Mesendoderm (in vitro differentiated cells): ENCODE results near the gene SNX19.

Experiments used
- DNase-seq: peaks from one replicate; pipeline ENCODE4 v3.0.0; 2013
- H2AK5ac ChIP-seq: 2 replicates; pipeline ENCODE4 v1.6.1; 2013; ENCODE audit warnings: low read length, inconsistent platforms
- H2BK120ac ChIP-seq: 2 replicates; pipeline ENCODE4 v1.6.1; 2013; ENCODE audit warnings: low read depth, mild to moderate bottlenecking, low read length, moderate library complexity, mixed read lengths
- H2BK15ac ChIP-seq: replicated peaks from 2 replicates; pipeline ENCODE4 v1.6.1; 2013; ENCODE audit warnings: low read depth, mild to moderate bottlenecking, moderate library complexity
- H2BK5ac ChIP-seq: 2 replicates; pipeline ENCODE4 v1.6.1; 2013; ENCODE audit warnings: low read length, inconsistent platforms
- H3K18ac ChIP-seq: 2 replicates; pipeline ENCODE4 v1.6.1; 2013; ENCODE audit warnings: mild to moderate bottlenecking, low read length, mixed read lengths
- H3K23ac ChIP-seq: one replicate; pipeline ENCODE4 v1.6.1; 2013; ENCODE audit warnings: low read length
- H3K27ac ChIP-seq: 2 replicates; pipeline ENCODE4 v1.5.1; 2013; ENCODE audit warnings: low read depth, mild to moderate bottlenecking, inconsistent platforms, low read length, moderate library complexity
- H3K27me3 ChIP-seq: 2 replicates; pipeline ENCODE4 v1.6.1; 2013; ENCODE audit warnings: low read length, control low read depth, mild to moderate bottlenecking, inconsistent platforms; ENCODE audit not compliant: insufficient read depth, poor library complexity
- H3K36me3 ChIP-seq: 2 replicates; pipeline ENCODE4 v1.6.1; 2013; ENCODE audit warnings: low read length, inconsistent platforms; ENCODE audit not compliant: control insufficient read depth, insufficient read depth
- H3K4ac ChIP-seq: one replicate; pipeline ENCODE4 v1.6.1; 2013; ENCODE audit warnings: low read depth, mild to moderate bottlenecking, low read length, moderate library complexity
- H3K4me1 ChIP-seq: 2 replicates; pipeline ENCODE4 v1.6.1; 2013; ENCODE audit warnings: low read depth, low read length, inconsistent platforms; ENCODE audit not compliant: control insufficient read depth
- H3K4me2 ChIP-seq: 2 replicates; pipeline ENCODE4 v1.6.1; 2013; ENCODE audit warnings: low read length
- H3K4me3 ChIP-seq: 2 replicates; pipeline ENCODE4 v1.5.1; 2013; ENCODE audit warnings: mild to moderate bottlenecking, low read length
- H3K56ac ChIP-seq: one replicate; pipeline ENCODE4 v1.6.1; 2013; ENCODE audit warnings: low read length
- H3K79me1 ChIP-seq: 2 replicates; pipeline ENCODE4 v1.6.1; 2013; ENCODE audit warnings: low read length, inconsistent platforms
- H3K79me2 ChIP-seq: 2 replicates; pipeline ENCODE4 v1.6.1; 2013; ENCODE audit warnings: mild to moderate bottlenecking, low read length; ENCODE audit not compliant: control insufficient read depth, insufficient read depth
- H3K9ac ChIP-seq: 2 replicates; pipeline ENCODE4 v1.6.1; 2013; ENCODE audit warnings: low read length, inconsistent platforms
- H4K5ac ChIP-seq: one replicate; pipeline ENCODE4 v1.6.1; 2013; ENCODE audit warnings: low read length
- H4K8ac ChIP-seq: one replicate; pipeline ENCODE4 v1.6.1; 2013; ENCODE audit warnings: low read depth, mild to moderate bottlenecking, control low read depth, low read length, moderate library complexity
- WGBS: extraction: QIAGEN DNeasy Blood & Tissue Kit; methylation state at CpG from one replicate; pipeline ENCODE4 v1.1.7; 2013; ENCODE audit warnings: low lambda C conversion rate, missing lambda C conversion rate; ENCODE audit not compliant: insufficient coverage; ENCODE audit errors: extremely low coverage; 5-methylcytosine and 5-hydroxymethylcytosine counted together

SNX19 gene

DNA sequence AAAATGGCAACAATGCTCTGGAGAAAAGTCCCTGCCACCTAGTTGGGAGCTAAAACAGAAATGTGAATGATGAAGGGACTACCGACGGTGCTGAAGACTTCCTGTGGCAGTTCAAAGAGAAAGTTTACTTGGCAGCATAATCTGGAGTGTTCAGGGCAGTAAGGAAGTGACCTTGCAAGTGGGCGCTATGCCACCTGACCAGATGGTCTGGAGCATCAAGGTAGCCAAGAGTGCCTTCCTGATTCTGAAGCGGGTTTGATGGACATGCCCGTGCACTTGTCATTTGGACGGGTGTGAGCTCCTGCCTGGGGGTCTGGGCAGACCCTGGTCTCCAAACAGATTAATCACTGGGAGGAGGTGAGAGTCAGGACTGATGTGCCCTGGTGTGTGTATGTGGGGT, 1.8 kb upstream of the SNX19 start:
- no peak overlapping the region for H3K27ac ChIP-seq
- peaks cover 13% of the 10 kb centered on the region for H3K79me1 ChIP-seq
- H3K27me3 ChIP-seq: no peaks in the 10 kb centered on the region
- no peak overlapping the region for H4K8ac ChIP-seq
- no peak overlapping the region for H2BK120ac ChIP-seq
- no peak overlapping the region for H3K4ac ChIP-seq
- WGBS: no CpG with 5 or more reads among the region's 6 CpGs
- H3K23ac ChIP-seq: no peak overlapping the region
- no peak overlapping the region for H4K5ac ChIP-seq
- no peaks in the 10 kb centered on the region for H3K36me3 ChIP-seq
- no peaks in the 10 kb centered on the region for H3K4me1 ChIP-seq
- no peak overlapping the region for H2BK5ac ChIP-seq
- peaks cover 3% of the 10 kb centered on the region for H3K79me2 ChIP-seq
- no peak overlapping the region for H3K4me3 ChIP-seq
- no peak overlapping the region for H3K4me2 ChIP-seq
- no peak overlapping the region for H2BK15ac ChIP-seq
- no peak overlapping the region for H3K56ac ChIP-seq
- H3K18ac ChIP-seq: no peak overlapping the region
- DNase-seq: no peak
- H2AK5ac ChIP-seq: no peak overlapping the region
- H3K9ac ChIP-seq: no peak overlapping the region

DNA sequence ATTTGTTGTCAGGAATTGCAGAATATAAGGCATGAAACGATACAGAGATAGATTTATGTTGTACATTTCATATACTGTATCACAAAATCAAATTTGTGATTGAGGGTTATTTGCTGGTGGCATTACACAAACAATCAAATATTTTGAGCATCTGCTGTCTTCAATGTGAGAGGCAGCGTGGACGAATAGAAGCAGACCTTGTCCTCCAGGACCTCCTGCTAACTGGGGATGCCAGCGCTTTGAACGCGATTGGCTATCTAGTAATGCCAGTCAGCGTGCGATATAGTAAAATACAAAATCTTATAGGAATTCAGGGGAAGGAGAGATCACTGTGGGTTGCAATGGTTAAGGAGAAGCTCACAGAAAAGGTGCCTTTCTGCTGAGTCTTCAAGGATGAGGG, 631 bp upstream of the SNX19 start:
- no peak overlapping the region for H4K5ac ChIP-seq
- no peak overlapping the region for H2AK5ac ChIP-seq
- H2BK15ac ChIP-seq: no peak overlapping the region
- no peak overlapping the region for H3K4me3 ChIP-seq
- no peak overlapping the region for H4K8ac ChIP-seq
- H3K4me1 ChIP-seq: no peaks in the 10 kb centered on the region
- H2BK5ac ChIP-seq: no peak overlapping the region
- peak overlapping the region; percentile 71 for H3K56ac ChIP-seq
- peak overlapping the region; percentile 28 for H3K9ac ChIP-seq
- no peaks in the 10 kb centered on the region for H3K27me3 ChIP-seq
- H3K36me3 ChIP-seq: no peaks in the 10 kb centered on the region
- H3K27ac ChIP-seq: no peak overlapping the region
- peaks cover 15% of the 10 kb centered on the region for H3K79me1 ChIP-seq
- H3K4ac ChIP-seq: no peak overlapping the region
- no peak overlapping the region for H3K23ac ChIP-seq
- WGBS: no CpG with 5 or more reads among the region's 8 CpGs
- DNase-seq: no peak
- peaks cover 3% of the 10 kb centered on the region for H3K79me2 ChIP-seq
- H2BK120ac ChIP-seq: no peak overlapping the region
- peak overlapping the region; percentile 42 for H3K4me2 ChIP-seq
- H3K18ac ChIP-seq: no peak overlapping the region

GRCh38 chr11:130915603-130916237, 559 bp downstream of the SNX19 start:
- Histone ChIP-seq H3K4me1 (no peaks in the 10 kb centered on the region), H3K18ac (no peak overlapping the region), H2BK15ac (no peak overlapping the region), H3K4me3 (peak overlapping the region; percentile 38), H3K23ac (no peak overlapping the region), H2AK5ac (no peak overlapping the region), H4K8ac (peak overlapping the region; percentile 69), H3K79me2 (peaks cover 3% of the 10 kb centered on the region), H3K56ac (peak overlapping the region; percentile 78), H2BK5ac (no peak overlapping the region), H2BK120ac (no peak overlapping the region), H3K4me2 (peak overlapping the region; percentile 79), H3K36me3 (no peaks in the 10 kb centered on the region), H3K79me1 (peaks cover 15% of the 10 kb centered on the region), H3K27me3 (no peaks in the 10 kb centered on the region), H3K4ac (no peak overlapping the region), H3K27ac (no peak overlapping the region), H3K9ac (peak overlapping the region; percentile 71), H4K5ac (no peak overlapping the region)
- no peak for DNase-seq
- no CpG with 5 or more reads among the region's 21 CpGs for WGBS

GRCh38 chr11:130913268-130913667, 3.0 kb downstream of the SNX19 start:
- Histone ChIP-seq H2BK5ac (no peak overlapping the region), H3K56ac (no peak overlapping the region), H3K18ac (no peak overlapping the region), H4K8ac (no peak overlapping the region), H3K23ac (no peak overlapping the region), H3K4ac (no peak overlapping the region), H4K5ac (no peak overlapping the region), H3K36me3 (no peaks in the 10 kb centered on the region), H3K79me1 (peaks cover 15% of the 10 kb centered on the region), H3K4me3 (no peak overlapping the region), H3K9ac (no peak overlapping the region), H3K27me3 (no peaks in the 10 kb centered on the region), H3K4me2 (no peak overlapping the region), H2BK15ac (no peak overlapping the region), H2AK5ac (no peak overlapping the region), H3K27ac (no peak overlapping the region), H3K79me2 (peaks cover 5% of the 10 kb centered on the region), H2BK120ac (no peak overlapping the region), H3K4me1 (no peaks in the 10 kb centered on the region)
- no peak for DNase-seq
- no CpG with 5 or more reads among the region's 2 CpGs for WGBS

GRCh38 chr11:130912552-130912951, 3.7 kb downstream of the SNX19 start:
- no peak overlapping the region for H4K8ac ChIP-seq
- H3K27me3 ChIP-seq: no peaks in the 10 kb centered on the region
- no peak overlapping the region for H2BK15ac ChIP-seq
- H2BK120ac ChIP-seq: no peak overlapping the region
- no peak overlapping the region for H2BK5ac ChIP-seq
- H3K4ac ChIP-seq: no peak overlapping the region
- H3K4me2 ChIP-seq: no peak overlapping the region
- no peak overlapping the region for H3K27ac ChIP-seq
- no peak overlapping the region for H3K18ac ChIP-seq
- H3K79me1 ChIP-seq: peaks cover 15% of the 10 kb centered on the region
- no peak overlapping the region for H4K5ac ChIP-seq
- H3K4me3 ChIP-seq: no peak overlapping the region
- no peak overlapping the region for H3K9ac ChIP-seq
- peaks cover 4% of the 10 kb centered on the region for H3K36me3 ChIP-seq
- H3K23ac ChIP-seq: no peak overlapping the region
- H3K79me2 ChIP-seq: peaks cover 5% of the 10 kb centered on the region
- no peak for DNase-seq
- no peak overlapping the region for H3K56ac ChIP-seq
- no peaks in the 10 kb centered on the region for H3K4me1 ChIP-seq
- H2AK5ac ChIP-seq: no peak overlapping the region
- WGBS: no CpG with 5 or more reads among the region's 6 CpGs

DNA sequence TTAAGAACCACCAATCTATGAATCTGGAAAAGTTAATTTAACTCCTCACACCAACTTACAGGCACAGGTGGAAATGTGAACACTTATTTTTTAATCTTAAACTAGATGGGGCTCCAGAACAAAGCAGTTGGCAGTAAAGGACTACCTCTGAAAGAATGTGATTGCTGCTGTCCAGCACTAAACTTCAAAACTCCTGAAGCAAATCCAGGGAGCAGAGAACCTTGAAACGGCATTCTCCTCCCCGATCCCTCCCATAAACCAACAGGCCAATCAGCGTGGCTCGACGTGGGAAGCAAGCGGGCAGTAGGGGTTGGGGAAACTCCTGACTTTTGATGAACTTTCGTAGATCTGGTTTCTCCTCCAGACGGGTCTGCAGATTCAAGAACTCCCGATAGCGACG, 5.0 kb downstream of the SNX19 start:
- WGBS: no CpG with 5 or more reads among the region's 11 CpGs
- H4K8ac ChIP-seq: no peak overlapping the region
- no peak overlapping the region for H3K4me3 ChIP-seq
- H3K56ac ChIP-seq: no peak overlapping the region
- H2BK5ac ChIP-seq: no peak overlapping the region
- H3K36me3 ChIP-seq: peaks cover 4% of the 10 kb centered on the region
- no peak overlapping the region for H2BK120ac ChIP-seq
- peaks cover 5% of the 10 kb centered on the region for H3K79me2 ChIP-seq
- H4K5ac ChIP-seq: no peak overlapping the region
- no peaks in the 10 kb centered on the region for H3K27me3 ChIP-seq
- peaks cover 15% of the 10 kb centered on the region for H3K79me1 ChIP-seq
- H2BK15ac ChIP-seq: no peak overlapping the region
- no peak overlapping the region for H3K27ac ChIP-seq
- H3K4ac ChIP-seq: no peak overlapping the region
- H3K9ac ChIP-seq: no peak overlapping the region
- no peak overlapping the region for H3K18ac ChIP-seq
- H3K23ac ChIP-seq: no peak overlapping the region
- no peaks in the 10 kb centered on the region for H3K4me1 ChIP-seq
- no peak for DNase-seq
- H2AK5ac ChIP-seq: no peak overlapping the region
- H3K4me2 ChIP-seq: no peak overlapping the region
